Liver (tissue), 3 donors: ENCODE results near the gene UNKL.
A peak's percentile ranks its signal among the peaks of the same experiment; 100 is the strongest.

Experiments
- CTCF ChIP-seq: fragments of 150-350 bp; IDR thresholded peaks from 2 replicates; pipeline ENCODE4 v1.5.1; 2017; ENCODE audit warnings: improper control_type of control experiment, low read depth, low read length; ENCODE audit not compliant: missing input control
- HNF4G ChIP-seq: IDR thresholded peaks from 2 replicates; pipeline ENCODE4 v1.6.1; 2016; ENCODE audit warnings: antibody characterized with exemption
- REST ChIP-seq: IDR thresholded peaks from 2 replicates; pipeline ENCODE4 v1.6.1; 2016; ENCODE audit warnings: antibody characterized with exemption, mild to moderate bottlenecking
- donor health status: healthy.
- donor health status: healthy.

GRCh38 chr16:1343428-1344242 is 70.9 kb downstream of the UNKL start:
- TF ChIP-seq CTCF (peak; percentile 3), REST (no peak), HNF4G (no peak)
